C4-2B (cell line): ENCODE results near the gene NRN1L.

Experiments
- ZFX ChIP-seq: fragments of 450-650 bp; IDR thresholded peaks from 2 replicates; pipeline ENCODE4 v1.6.1; 2017
- TF ChIP-seq, protein P1 (sequence below): fragments of 450-650 bp; conservative IDR thresholded peaks from 2 replicates; pipeline ENCODE4 v1.5.1; 2017; ENCODE audit warnings: mild to moderate bottlenecking

DNA sequence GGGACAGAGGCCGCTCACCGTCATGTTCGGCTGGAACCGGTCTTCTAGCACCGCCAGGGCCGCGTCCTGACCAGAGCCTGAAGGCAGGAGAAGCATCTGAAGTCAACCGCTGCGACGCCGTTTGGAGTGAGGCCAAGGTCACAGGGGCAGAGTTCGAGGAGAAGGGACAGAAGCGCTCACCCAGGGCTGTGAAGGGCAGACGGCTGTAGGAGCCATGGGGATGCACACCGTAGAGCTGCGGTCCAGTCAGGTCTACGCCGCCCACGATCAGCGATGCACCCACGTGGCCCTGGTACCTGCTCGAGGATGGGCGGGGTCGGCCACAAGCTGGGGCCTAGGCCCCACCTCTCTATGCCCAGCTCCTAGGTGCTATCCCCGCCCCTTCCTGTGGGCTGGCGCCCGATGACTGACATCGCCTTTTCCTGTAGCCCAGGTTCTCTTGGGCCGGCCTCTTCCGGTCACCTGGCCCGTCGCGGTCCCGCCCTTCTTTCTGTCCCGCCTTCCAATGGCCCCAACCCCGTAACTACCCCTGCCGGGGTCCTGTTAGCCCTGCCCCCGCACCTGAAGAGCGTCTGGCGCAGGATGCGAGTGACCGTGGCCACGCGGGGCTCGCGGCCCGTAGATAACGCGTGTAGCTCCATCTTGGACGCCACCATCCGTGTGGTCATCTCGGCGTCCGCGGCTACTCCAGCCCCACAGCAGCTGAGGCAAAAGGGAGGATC, 50.9 kb downstream of the NRN1L start:
- TF ChIP-seq, protein P1, sequence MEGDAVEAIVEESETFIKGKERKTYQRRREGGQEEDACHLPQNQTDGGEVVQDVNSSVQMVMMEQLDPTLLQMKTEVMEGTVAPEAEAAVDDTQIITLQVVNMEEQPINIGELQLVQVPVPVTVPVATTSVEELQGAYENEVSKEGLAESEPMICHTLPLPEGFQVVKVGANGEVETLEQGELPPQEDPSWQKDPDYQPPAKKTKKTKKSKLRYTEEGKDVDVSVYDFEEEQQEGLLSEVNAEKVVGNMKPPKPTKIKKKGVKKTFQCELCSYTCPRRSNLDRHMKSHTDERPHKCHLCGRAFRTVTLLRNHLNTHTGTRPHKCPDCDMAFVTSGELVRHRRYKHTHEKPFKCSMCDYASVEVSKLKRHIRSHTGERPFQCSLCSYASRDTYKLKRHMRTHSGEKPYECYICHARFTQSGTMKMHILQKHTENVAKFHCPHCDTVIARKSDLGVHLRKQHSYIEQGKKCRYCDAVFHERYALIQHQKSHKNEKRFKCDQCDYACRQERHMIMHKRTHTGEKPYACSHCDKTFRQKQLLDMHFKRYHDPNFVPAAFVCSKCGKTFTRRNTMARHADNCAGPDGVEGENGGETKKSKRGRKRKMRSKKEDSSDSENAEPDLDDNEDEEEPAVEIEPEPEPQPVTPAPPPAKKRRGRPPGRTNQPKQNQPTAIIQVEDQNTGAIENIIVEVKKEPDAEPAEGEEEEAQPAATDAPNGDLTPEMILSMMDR: no peak
- no peak for TF ChIP-seq ZFX
